HUES6 (cell line): ENCODE measurements around the gene HLA-B.
"Not testable (repeated sequence)": the region's sequence is repeated elsewhere in the genome, so short reads cannot be mapped to it uniquely, and the experiment has no call there.

ENCODE experiments used
- H3K27ac ChIP-seq: 2 replicates; pipeline ENCODE4 v1.7.0; 2013; ENCODE audit warnings: low read depth, mild to moderate bottlenecking, low read length, inconsistent platforms
- H3K27me3 ChIP-seq: 2 replicates; pipeline ENCODE4 v1.6.1; 2013; ENCODE audit warnings: low read length; ENCODE audit not compliant: control insufficient read depth, insufficient read depth
- H3K36me3 ChIP-seq: 2 replicates; pipeline ENCODE4 v1.6.1; 2013; ENCODE audit warnings: low read length; ENCODE audit not compliant: control insufficient read depth, insufficient read depth
- H3K4me1 ChIP-seq: 2 replicates; pipeline ENCODE4 v1.6.1; 2013; ENCODE audit warnings: low read length; ENCODE audit not compliant: control insufficient read depth, insufficient read depth
- H3K4me3 ChIP-seq: 2 replicates; pipeline ENCODE4 v1.5.1; 2013; ENCODE audit warnings: low read depth, low read length
- H3K9ac ChIP-seq: one replicate; pipeline ENCODE4 v1.6.1; 2013; ENCODE audit warnings: mild to moderate bottlenecking, low read length
- H3K9me3 ChIP-seq: 2 replicates; pipeline ENCODE4 v1.6.1; 2013; ENCODE audit warnings: low read depth, low read length; ENCODE audit not compliant: control insufficient read depth, insufficient read depth

The HLA-B gene

GRCh38 chr6:31356946-31357466, at the start of gene HLA-B:
TSS of gene HLA-B (minus strand) at chr6:31357179. CDS start at chr6:31357158, 21 bp downstream.
- Histone ChIP-seq H3K27ac (no peak within 1 kb of the TSS), H3K4me1 (0 out of 2 replicates have a peak, but pooled peaks cover 4% of the 10 kb centered on the region), H3K9ac (peak within 1 kb of the TSS; percentile 43), H3K9me3 (no peaks in the 10 kb centered on the region), H3K4me3 (peak within 1 kb of the TSS; percentile 78), H3K27me3 (peaks cover 87% of the 10 kb centered on the region), H3K36me3 (no peaks in the 10 kb centered on the region)

- H3K36me3 ChIP-seq = peaks cover 6% of the 10 kb centered on the region
- H3K4me1 ChIP-seq = peaks cover 20% of the 10 kb centered on the region
- H3K4me3 ChIP-seq = no peak overlapping the region; the same call in 1 of the 2 replicates
- peaks cover 33% of the 10 kb centered on the region for H3K27me3 ChIP-seq
- no peaks in the 10 kb centered on the region for H3K9me3 ChIP-seq
- no peak overlapping the region for H3K9ac ChIP-seq
- H3K27ac ChIP-seq = no peak overlapping the region
Measured at GRCh38 chr6:31405996-31406395, 49.0 kb upstream of the HLA-B start.

- Histone ChIP-seq H3K27me3 (peaks cover 41% of the 10 kb centered on the region), H3K9ac (peak overlapping the region; percentile 63), H3K4me1 (peaks cover 23% of the 10 kb centered on the region), H3K4me3 (peak overlapping the region; percentile 77)
- H3K36me3 ChIP-seq, H3K9me3 ChIP-seq, H3K27ac ChIP-seq: not testable (repeated sequence)
Measured at GRCh38 chr6:31404061-31404364, 47.0 kb upstream of the HLA-B start.

- H3K4me1 ChIP-seq = peaks cover 23% of the 10 kb centered on the region
- peak within 1 kb of the TSS; percentile 77 for H3K4me3 ChIP-seq
- H3K9me3 ChIP-seq = no peaks in the 10 kb centered on the region
- H3K36me3 ChIP-seq = no peaks in the 10 kb centered on the region
- peak within 1 kb of the TSS; percentile 63 for H3K9ac ChIP-seq
- H3K27me3 ChIP-seq = peaks cover 44% of the 10 kb centered on the region
- H3K27ac ChIP-seq = no peak within 1 kb of the TSS
Measured at GRCh38 chr6:31403283-31404060, 46.5 kb upstream of the HLA-B start, which contains the start of gene MICA. TSS of gene MICA (plus strand) at chr6:31403595. CDS start at chr6:31403633, 38 bp downstream.

GRCh38 chr6:31402324-31403282, 45.6 kb upstream of the HLA-B start:
- Histone ChIP-seq H3K27ac (no peak overlapping the region), H3K4me1 (peaks cover 23% of the 10 kb centered on the region)

GRCh38 chr6:31401403-31401802, 44.4 kb upstream of the HLA-B start:
- H3K4me3 ChIP-seq = peak overlapping the region; percentile 64; the same call in 1 of the 2 replicates
- no peaks in the 10 kb centered on the region for H3K9me3 ChIP-seq
- no peak overlapping the region for H3K9ac ChIP-seq
- H3K27me3 ChIP-seq = peaks cover 44% of the 10 kb centered on the region
- no peaks in the 10 kb centered on the region for H3K36me3 ChIP-seq
- peaks cover 26% of the 10 kb centered on the region for H3K4me1 ChIP-seq
- no peak overlapping the region for H3K27ac ChIP-seq

More at GRCh38 chr6:31402324-31403282, 45.6 kb upstream of the HLA-B start:
- Histone ChIP-seq H3K9me3 (no peaks in the 10 kb centered on the region), H3K9ac (peak overlapping the region; percentile 32), H3K4me3 (peak overlapping the region; percentile 77), H3K36me3 (no peaks in the 10 kb centered on the region), H3K27me3 (peaks cover 44% of the 10 kb centered on the region)

GRCh38 chr6:31400467-31401289, 43.7 kb upstream of the HLA-B start:
- H3K36me3 ChIP-seq = no peaks in the 10 kb centered on the region
- H3K27ac ChIP-seq = no peak overlapping the region
- H3K9ac ChIP-seq = peak overlapping the region; percentile 55
- H3K4me1 ChIP-seq = peaks cover 22% of the 10 kb centered on the region
- H3K27me3 ChIP-seq = peaks cover 46% of the 10 kb centered on the region
- no peaks in the 10 kb centered on the region for H3K9me3 ChIP-seq
- peak overlapping the region; percentile 64 for H3K4me3 ChIP-seq

GRCh38 chr6:31399589-31400466, 42.8 kb upstream of the HLA-B start:
- Histone ChIP-seq H3K27ac (peak overlapping the region; percentile 25; the same call in 1 of the 2 replicates), H3K4me3 (peak overlapping the region; percentile 64), H3K4me1 (peaks cover 18% of the 10 kb centered on the region), H3K9ac (peak overlapping the region; percentile 55), H3K9me3 (no peaks in the 10 kb centered on the region), H3K36me3 (no peaks in the 10 kb centered on the region), H3K27me3 (peaks cover 46% of the 10 kb centered on the region)

GRCh38 chr6:31397901-31398525, 41.0 kb upstream of the HLA-B start:
- Histone ChIP-seq H3K27me3 (peaks cover 34% of the 10 kb centered on the region), H3K4me3 (no peak overlapping the region; the same call in 1 of the 2 replicates), H3K36me3 (no peaks in the 10 kb centered on the region), H3K9me3 (no peaks in the 10 kb centered on the region), H3K4me1 (peaks cover 22% of the 10 kb centered on the region), H3K9ac (no peak overlapping the region), H3K27ac (no peak overlapping the region)
